Gastrocnemius medialis (tissue), 4 donors: ENCODE results near the gene SERBP1.

ENCODE experiments used
- CTCF ChIP-seq, 5 experiments: fragments of 450-650 bp in 3 of 5; fragments of 200-600 bp in 2 of 5; sonication (generic) in 2 of 5; IDR thresholded peaks in 4 of 5; conservative IDR thresholded peaks in 1 of 5; 1 replicate in 4 of 5; 2 replicates in 1 of 5; pipeline ENCODE4 v1.5.1; 2016 to 2019; ENCODE audit warnings: antibody characterized with exemption in 5 of 5, mild to moderate bottlenecking in 3 of 5, moderate library complexity in 3 of 5
- POLR2A ChIP-seq, 2 donors: fragments of 450-650 bp; IDR thresholded peaks; one replicate each; pipeline ENCODE4 v1.6.1; 2017; ENCODE audit warnings: antibody characterized with exemption in 2 of 2, mild to moderate bottlenecking in 2 of 2, moderate library complexity in 2 of 2

DNA sequence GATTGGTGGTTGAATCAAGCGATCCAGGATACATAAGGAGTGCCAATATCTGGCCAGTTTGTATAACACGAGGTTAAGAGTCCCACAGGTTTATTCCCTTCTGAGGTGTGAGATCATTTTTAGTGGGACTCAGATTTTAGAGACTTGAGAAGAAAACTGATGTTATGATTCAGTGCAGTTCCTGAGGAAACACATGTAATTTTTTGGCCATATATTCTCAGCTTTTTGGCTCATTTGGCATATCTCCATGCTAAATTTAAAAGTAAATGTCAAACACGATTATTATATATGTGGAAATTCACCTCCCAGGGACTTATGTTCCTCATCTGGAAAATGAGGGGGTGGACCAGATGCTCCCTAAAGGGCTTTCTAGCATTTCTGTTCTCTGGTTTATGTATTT, 39.2 kb upstream of the SERBP1 start:
- no peak for TF ChIP-seq CTCF (IDR thresholded peaks at IDR 0.05 in 4 of 5, conservative IDR thresholded peaks at IDR 0.05 in 1 of 5)
- TF ChIP-seq POLR2A (IDR thresholded peaks at IDR 0.05) = no peak
